Lower leg skin (tissue), 4 donors: ENCODE data around the gene ANO5. TPM values are rescaled to one million over a fixed set of nuclear protein-coding genes. Genes with fewer than 3 reads are reported as not detected.

Experiments used
- DNase-seq, 2 donors: peaks; one replicate each; pipeline ENCODE4 v3.0.0-alpha.2; 2019; ENCODE audit warnings: low spot score in 2 of 2
- H3K4me3 ChIP-seq: fragments of 200-600 bp; sonication (generic); 2 replicates; pipeline ENCODE4 v1.5.1; 2017; ENCODE audit warnings: mild to moderate bottlenecking, low read depth; ENCODE audit not compliant: poor library complexity, severe bottlenecking
- CTCF ChIP-seq, 3 donors: fragments of 450-650 bp; IDR thresholded peaks; one replicate each; pipeline ENCODE4 v1.5.1; 2016; ENCODE audit warnings: antibody characterized with exemption in 3 of 3, mild to moderate bottlenecking in 3 of 3, moderate library complexity in 2 of 3
- POLR2A ChIP-seq, 2 donors: fragments of 450-650 bp; IDR thresholded peaks; one replicate each; pipeline ENCODE4 v1.6.1; 2016 to 2017; ENCODE audit warnings: antibody characterized with exemption in 2 of 2, mild to moderate bottlenecking in 1 of 2, moderate library complexity in 1 of 2
- WGBS, 2 donors: methylation state at CpG; one replicate each; pipeline ENCODE4 v1.1.5; 2018; 5-methylcytosine and 5-hydroxymethylcytosine counted together
- intact Hi-C: fragments of 100-400 bp; cut with DNase I; formaldehyde crosslinking; loops from one replicate; pipeline ENCODE4 v1.15.0; 2023; ENCODE audit warnings: low total_unique reads
- total RNA-seq, 4 donors: library from RNA; depleted of rRNA; stranded (reverse); fragments of >200 nt; gene quantifications; one replicate each; pipeline ENCODE4 v1.1.0, GENCODE V29; 2016

ANO5 gene
- total RNA-seq, 4 donors from 2014 or later: 0.19 to 0.98 (median 0.71) TPM

- no peak for DNase-seq
- TF ChIP-seq CTCF (IDR thresholded peaks at IDR 0.05) (no peak), POLR2A (IDR thresholded peaks at IDR 0.05) (no peak)
- intact Hi-C loops: no loop called here
- H3K4me3 ChIP-seq: no peak overlapping the region
Measured at GRCh38 chr11:22207162-22207561, 14.3 kb downstream of the ANO5 start.

GRCh38 chr11:22208151-22208858, 15.4 kb downstream of the ANO5 start:
- no peak for DNase-seq
- no peak for TF ChIP-seq POLR2A (IDR thresholded peaks at IDR 0.05)
- TF ChIP-seq CTCF (IDR thresholded peaks at IDR 0.05): no peak
- H3K4me3 ChIP-seq: no peak overlapping the region
- intact Hi-C loops: no loop called here
- WGBS, 2 donors: 79 to 81% methylated on average over 3 of the region's 3 CpGs

GRCh38 chr11:22216940-22217339, 24.1 kb downstream of the ANO5 start:
- no peak overlapping the region for H3K4me3 ChIP-seq
- no peak for TF ChIP-seq CTCF (IDR thresholded peaks at IDR 0.05)
- no peak for TF ChIP-seq POLR2A (IDR thresholded peaks at IDR 0.05)
- no peak for DNase-seq
- intact Hi-C loops: no loop called here

GRCh38 chr11:22221143-22221542, 28.3 kb downstream of the ANO5 start:
- no peak overlapping the region for H3K4me3 ChIP-seq
- intact Hi-C loops: no loop called here
- TF ChIP-seq CTCF (IDR thresholded peaks at IDR 0.05) (no peak), POLR2A (IDR thresholded peaks at IDR 0.05) (no peak)
- WGBS, 2 donors: 79 to 88% methylated on average over 3 of the region's 3 CpGs
- DNase-seq: no peak

- intact Hi-C loops: no loop called here
- WGBS, 2 donors: 74 to 85% methylated on average over 4 of the region's 4 CpGs
- no peak for DNase-seq
- H3K4me3 ChIP-seq: no peak overlapping the region
- no peak for TF ChIP-seq CTCF (IDR thresholded peaks at IDR 0.05)
- TF ChIP-seq POLR2A (IDR thresholded peaks at IDR 0.05): no peak
Measured at GRCh38 chr11:22225190-22225589, 32.3 kb downstream of the ANO5 start.

- TF ChIP-seq POLR2A (IDR thresholded peaks at IDR 0.05) (no peak), CTCF (IDR thresholded peaks at IDR 0.05) (no peak)
- intact Hi-C loops: no loop called here
- DNase-seq: no peak
- 24 to 38% methylated on average over 1 of the region's 1 CpG for WGBS, 2 donors
- no peak overlapping the region for H3K4me3 ChIP-seq
Measured at GRCh38 chr11:22234743-22235142, 41.9 kb downstream of the ANO5 start.
